ENCODE results near the gene MEGF6. TPM values are rescaled to one million over a fixed set of nuclear protein-coding genes. Genes with fewer than 3 reads are reported as not detected.

Gene MEGF6
- total RNA-seq, 4 donors from 2014 or later: 4.1 to 27.1 (median 11.4) TPM

DNA sequence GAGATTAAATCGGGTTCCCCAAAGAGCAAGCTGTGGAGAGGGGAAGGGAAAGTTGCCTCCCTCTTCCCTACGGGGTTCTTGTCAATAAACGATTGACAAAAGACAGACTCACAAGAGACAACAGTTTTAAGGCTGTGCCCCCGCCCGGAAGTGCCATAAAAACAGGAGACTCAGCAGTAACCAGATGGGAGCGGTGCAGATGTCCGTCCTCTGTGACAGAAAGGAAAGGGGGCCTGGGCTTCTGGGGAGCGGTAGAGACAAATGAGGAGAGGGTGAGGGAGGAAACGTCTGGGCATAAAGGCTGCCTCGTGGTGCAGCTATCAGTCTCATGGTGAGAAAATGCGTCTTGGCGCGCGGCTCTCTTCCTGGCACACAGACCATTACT, 46.9 kb upstream of the MEGF6 start:
- TF ChIP-seq, protein P1, sequence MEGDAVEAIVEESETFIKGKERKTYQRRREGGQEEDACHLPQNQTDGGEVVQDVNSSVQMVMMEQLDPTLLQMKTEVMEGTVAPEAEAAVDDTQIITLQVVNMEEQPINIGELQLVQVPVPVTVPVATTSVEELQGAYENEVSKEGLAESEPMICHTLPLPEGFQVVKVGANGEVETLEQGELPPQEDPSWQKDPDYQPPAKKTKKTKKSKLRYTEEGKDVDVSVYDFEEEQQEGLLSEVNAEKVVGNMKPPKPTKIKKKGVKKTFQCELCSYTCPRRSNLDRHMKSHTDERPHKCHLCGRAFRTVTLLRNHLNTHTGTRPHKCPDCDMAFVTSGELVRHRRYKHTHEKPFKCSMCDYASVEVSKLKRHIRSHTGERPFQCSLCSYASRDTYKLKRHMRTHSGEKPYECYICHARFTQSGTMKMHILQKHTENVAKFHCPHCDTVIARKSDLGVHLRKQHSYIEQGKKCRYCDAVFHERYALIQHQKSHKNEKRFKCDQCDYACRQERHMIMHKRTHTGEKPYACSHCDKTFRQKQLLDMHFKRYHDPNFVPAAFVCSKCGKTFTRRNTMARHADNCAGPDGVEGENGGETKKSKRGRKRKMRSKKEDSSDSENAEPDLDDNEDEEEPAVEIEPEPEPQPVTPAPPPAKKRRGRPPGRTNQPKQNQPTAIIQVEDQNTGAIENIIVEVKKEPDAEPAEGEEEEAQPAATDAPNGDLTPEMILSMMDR (IDR thresholded peaks at IDR 0.05): no peak
- TF ChIP-seq POLR2A (IDR thresholded peaks at IDR 0.05) (no peak), EP300 (IDR thresholded peaks at IDR 0.05; ENCODE audit: low read depth) (no peak), POLR2AphosphoS5 (IDR thresholded peaks at IDR 0.05) (no peak)
- H3K4me1 ChIP-seq: no peaks in the 10 kb centered on the region
- WGBS, 2 donors (ENCODE audit: low coverage in 1 of 2): 23 to 60% methylated on average over 5 to 14 of the region's 14 CpGs
- no peak overlapping the region for H3K4me3 ChIP-seq
- H3K27me3 ChIP-seq: peaks cover 69% of the 10 kb centered on the region
- in situ Hi-C loops (cut with MboI; ENCODE audit: low pct_ligation_motif_present in 1 of 4, low pct_unique_long_range_greater_than_20kb in 1 of 4, low sequenced_read_pairs in 3 of 4) (no loop called here), intact Hi-C loops (cut with DNase I; ENCODE audit: low total_unique reads) (no loop called here)
- H3K27ac ChIP-seq: no peak overlapping the region
- no peaks in the 10 kb centered on the region for H3K9me3 ChIP-seq
- H3K36me3 ChIP-seq: no peaks in the 10 kb centered on the region
- no peak for DNase-seq

- Histone ChIP-seq H3K36me3 (no peaks in the 10 kb centered on the region), H3K9me3 (no peaks in the 10 kb centered on the region), H3K4me3 (no peak overlapping the region), H3K27me3 (peaks cover 69% of the 10 kb centered on the region), H3K4me1 (peaks cover 0 to 5% (median 2%) of the 10 kb centered on the region in 4 donors), H3K27ac (no peak overlapping the region)
- 64 to 70% methylated on average over 5 to 25 of the region's 26 CpGs for WGBS, 2 donors (ENCODE audit: low coverage in 1 of 2)
- intact Hi-C loops (cut with DNase I; ENCODE audit: low total_unique reads): no loop called here
- TF ChIP-seq POLR2A (IDR thresholded peaks at IDR 0.05): no peak
- no peak for TF ChIP-seq POLR2AphosphoS5 (IDR thresholded peaks at IDR 0.05)
- no peak for TF ChIP-seq EP300 (IDR thresholded peaks at IDR 0.05; ENCODE audit: low read depth)
- TF ChIP-seq, protein P1 (IDR thresholded peaks at IDR 0.05): no peak
- in situ Hi-C loops (cut with MboI; ENCODE audit: low pct_ligation_motif_present in 1 of 4, low pct_unique_long_range_greater_than_20kb in 1 of 4, low sequenced_read_pairs in 3 of 4): no loop called here
- no peak for DNase-seq
Observed at GRCh38 chr1:3657578-3658230, 46.4 kb upstream of the MEGF6 start.

- peaks cover 69% of the 10 kb centered on the region for H3K27me3 ChIP-seq
- in situ Hi-C loops (cut with MboI; ENCODE audit: low pct_ligation_motif_present in 1 of 4, low pct_unique_long_range_greater_than_20kb in 1 of 4, low sequenced_read_pairs in 3 of 4): no loop called here
- DNase-seq: no peak
- TF ChIP-seq EP300 (IDR thresholded peaks at IDR 0.05; ENCODE audit: low read depth) (no peak), POLR2AphosphoS5 (IDR thresholded peaks at IDR 0.05) (no peak), POLR2A (IDR thresholded peaks at IDR 0.05) (no peak)
- TF ChIP-seq, protein P1 (IDR thresholded peaks at IDR 0.05): no peak
- H3K4me1 ChIP-seq: peaks cover 0 to 9% (median 7%) of the 10 kb centered on the region in 4 donors
- no peaks in the 10 kb centered on the region for H3K9me3 ChIP-seq
- no peak overlapping the region for H3K4me3 ChIP-seq
- WGBS, 2 donors (ENCODE audit: low coverage in 1 of 2): 68% methylated on average over 6 of the region's 6 CpGs; no CpG with 5 or more reads in 1 of the 2 donors
- no peaks in the 10 kb centered on the region for H3K36me3 ChIP-seq
- intact Hi-C loops (cut with DNase I; ENCODE audit: low total_unique reads): no loop called here
- H3K27ac ChIP-seq: no peak overlapping the region
Observed at GRCh38 chr1:3657096-3657475, 45.8 kb upstream of the MEGF6 start.

GRCh38 chr1:3656450-3657095, 45.3 kb upstream of the MEGF6 start:
- H3K4me1 ChIP-seq: peaks cover 0 to 14% (median 12%) of the 10 kb centered on the region in 4 donors
- intact Hi-C loops (cut with DNase I; ENCODE audit: low total_unique reads) (no loop called here), in situ Hi-C loops (cut with MboI; ENCODE audit: low pct_ligation_motif_present in 1 of 4, low pct_unique_long_range_greater_than_20kb in 1 of 4, low sequenced_read_pairs in 3 of 4) (no loop called here)
- H3K4me3 ChIP-seq: no peak overlapping the region
- DNase-seq: no peak
- H3K9me3 ChIP-seq: no peaks in the 10 kb centered on the region
- WGBS, 2 donors (ENCODE audit: low coverage in 1 of 2): 72 to 74% methylated on average over 6 to 13 of the region's 13 CpGs
- no peak overlapping the region for H3K27ac ChIP-seq
- TF ChIP-seq, protein P1 (IDR thresholded peaks at IDR 0.05): no peak
- TF ChIP-seq EP300 (IDR thresholded peaks at IDR 0.05; ENCODE audit: low read depth) (no peak), POLR2A (IDR thresholded peaks at IDR 0.05) (no peak), POLR2AphosphoS5 (IDR thresholded peaks at IDR 0.05) (no peak)
- peaks cover 72% of the 10 kb centered on the region for H3K27me3 ChIP-seq
- no peaks in the 10 kb centered on the region for H3K36me3 ChIP-seq
